GM23338 (cell line): Measurements from ENCODE around the gene PIBF1. TPM values are rescaled to one million over a fixed set of nuclear protein-coding genes. Genes with fewer than 3 reads are reported as not detected.

ENCODE experiments used
- ATAC-seq: fragments of 200-7000 bp; cut with Tn5 transposase; 3 replicates; pipeline ENCODE4 v1.9.1; 2020
- DNase-seq: peaks from one replicate; pipeline ENCODE4 v3.0.0-alpha.2; 2015; ENCODE audit warnings: low spot score
- H2AFZ ChIP-seq: fragments of 200-600 bp; sonication (generic); 2 replicates; pipeline ENCODE4 v1.8.0; 2016; ENCODE audit warnings: antibody characterized with exemption, mild to moderate bottlenecking, moderate library complexity
- H3F3A ChIP-seq: fragments of 200-600 bp; sonication (generic); replicated peaks from 2 replicates; pipeline ENCODE4 v1.8.0; 2017; ENCODE audit warnings: antibody characterized with exemption, mixed run types, low read depth
- H3K27ac ChIP-seq: fragments of 200-600 bp; sonication (generic); 2 replicates; pipeline ENCODE4 v1.6.1; 2016; ENCODE audit warnings: low read depth
- H3K27me3 ChIP-seq: fragments of 200-600 bp; sonication (generic); 2 replicates; pipeline ENCODE4 v1.8.0; 2016; ENCODE audit warnings: mild to moderate bottlenecking, mixed run types, moderate library complexity; ENCODE audit not compliant: insufficient read depth
- H3K36me3 ChIP-seq: fragments of 200-600 bp; sonication (generic); 2 replicates; pipeline ENCODE4 v1.8.0; 2016; ENCODE audit warnings: mild to moderate bottlenecking; ENCODE audit not compliant: insufficient read depth
- H3K4me1 ChIP-seq: fragments of 200-600 bp; sonication (generic); 2 replicates; pipeline ENCODE4 v1.8.0; 2016; ENCODE audit warnings: mild to moderate bottlenecking, moderate library complexity; ENCODE audit not compliant: insufficient read depth
- H3K4me2 ChIP-seq: fragments of 200-600 bp; sonication (generic); 2 replicates; pipeline ENCODE4 v1.7.1; 2017; ENCODE audit warnings: mixed run types
- H3K4me3 ChIP-seq: fragments of 200-600 bp; sonication (generic); 2 replicates; pipeline ENCODE4 v1.6.1; 2016; ENCODE audit warnings: mixed run types
- H3K79me2 ChIP-seq: fragments of 200-600 bp; sonication (generic); replicated peaks from 2 replicates; pipeline ENCODE4 v1.8.0; 2017; ENCODE audit warnings: mild to moderate bottlenecking; ENCODE audit not compliant: insufficient read depth
- H3K9me2 ChIP-seq: fragments of 200-600 bp; sonication (generic); 2 replicates; pipeline ENCODE4 v1.8.0; 2017; ENCODE audit not compliant: insufficient read depth
- H4K20me1 ChIP-seq: fragments of 200-600 bp; sonication (generic); replicated peaks from 2 replicates; pipeline ENCODE4 v1.8.0; 2017; ENCODE audit warnings: mild to moderate bottlenecking; ENCODE audit not compliant: insufficient read depth
- H3K27ac Mint-ChIP-seq: 2 replicates; pipeline ENCODE4 v1.8.0; 2020; ENCODE audit warnings: inconsistent platforms, mild to moderate bottlenecking, moderate library complexity, mixed read lengths
- H3K27me3 Mint-ChIP-seq: 3 replicates; pipeline ENCODE4 v1.8.0; 2022; ENCODE audit warnings: low read depth, mild to moderate bottlenecking, moderate library complexity, mixed read lengths, inconsistent platforms; ENCODE audit not compliant: insufficient read depth, poor library complexity
- H3K36me3 Mint-ChIP-seq: 3 replicates; pipeline ENCODE4 v1.8.0; 2021; ENCODE audit warnings: low read depth, mild to moderate bottlenecking, inconsistent platforms, moderate library complexity, mixed read lengths
- H3K4me1 Mint-ChIP-seq: 3 replicates; pipeline ENCODE4 v1.8.0; 2020; ENCODE audit warnings: mild to moderate bottlenecking, inconsistent platforms, mixed read lengths
- H3K4me3 Mint-ChIP-seq: 3 replicates; pipeline ENCODE4 v1.8.0; 2021; ENCODE audit warnings: moderate library complexity, mild to moderate bottlenecking, inconsistent platforms, mixed read lengths
- H3K9me3 Mint-ChIP-seq: 3 replicates; pipeline ENCODE4 v1.8.0; 2020; ENCODE audit warnings: moderate library complexity, mild to moderate bottlenecking, inconsistent platforms, mixed read lengths
- CREB1 ChIP-seq: fragments of 250-450 bp; sonication (Bioruptor Pico); IDR thresholded peaks from 2 replicates; pipeline ENCODE4 v1.5.0; 2020; ENCODE audit warnings: low read depth, mild to moderate bottlenecking, moderate library complexity
- CTCF ChIP-seq, 2 experiments: fragments of 200-600 bp in 1 of 2; sonication (generic) in 1 of 2; conservative IDR thresholded peaks; 2 replicates each; pipeline versions ENCODE4 v1.5.1 to v1.6.1; 2016 to 2017; ENCODE audit warnings: antibody characterized with exemption in 2 of 2, low read depth in 2 of 2, mild to moderate bottlenecking in 2 of 2, moderate library complexity in 1 of 2
- ETS1 ChIP-seq: IDR thresholded peaks from 2 replicates; pipeline ENCODE4 v1.6.1; 2016; ENCODE audit warnings: antibody characterized with exemption
- EZH2 ChIP-seq: fragments of 200-600 bp; sonication (generic); IDR thresholded peaks from one replicate; pipeline ENCODE4 v1.8.0; 2017; ENCODE audit warnings: antibody characterized with exemption, mild to moderate bottlenecking, low read depth; ENCODE audit not compliant: unreplicated experiment
- EZH2phosphoT487 ChIP-seq: fragments of 200-600 bp; sonication (generic); IDR thresholded peaks from one replicate; pipeline ENCODE4 v1.8.1; 2018; ENCODE audit warnings: antibody characterized with exemption; ENCODE audit not compliant: unreplicated experiment
- JUNB ChIP-seq: IDR thresholded peaks from one replicate; pipeline ENCODE4 v1.6.1; 2016; ENCODE audit warnings: antibody characterized with exemption; ENCODE audit not compliant: unreplicated experiment
- NANOG ChIP-seq: IDR thresholded peaks from 2 replicates; pipeline ENCODE4 v1.6.1; 2016; ENCODE audit warnings: antibody characterized with exemption, borderline replicate concordance
- POLR2AphosphoS5 ChIP-seq: IDR thresholded peaks from 2 replicates; pipeline ENCODE4 v1.6.1; 2016; ENCODE audit warnings: antibody characterized with exemption, low read depth
- REST ChIP-seq: IDR thresholded peaks from one replicate; pipeline ENCODE4 v1.6.1; 2018; ENCODE audit warnings: antibody characterized with exemption; ENCODE audit not compliant: unreplicated experiment
- STAT1 ChIP-seq: IDR thresholded peaks from one replicate; pipeline ENCODE4 v1.6.1; 2016; ENCODE audit warnings: antibody characterized with exemption; ENCODE audit not compliant: unreplicated experiment
- ZNF114 ChIP-seq: fragments of 250-450 bp; sonication (Bioruptor Pico); IDR thresholded peaks from 2 replicates; pipeline ENCODE4 v1.5.0; 2020; ENCODE audit warnings: mild to moderate bottlenecking, moderate library complexity
- ZNF331 ChIP-seq: fragments of 250-450 bp; sonication (Bioruptor Pico); IDR thresholded peaks from 2 replicates; pipeline ENCODE4 v1.5.0; 2020; ENCODE audit warnings: low read depth, mild to moderate bottlenecking, moderate library complexity
- ZNF462 ChIP-seq: fragments of 250-450 bp; sonication (Bioruptor Pico); IDR thresholded peaks from 2 replicates; pipeline ENCODE4 v1.5.0; 2020; ENCODE audit warnings: mild to moderate bottlenecking, moderate library complexity
- polyA plus RNA-seq: library from polyadenylated mRNA; unstranded; fragments of >200 nt; fragmentation: Nextera tagmentation; extraction: Ambion mirVana; gene quantifications from 2 replicates; pipeline ENCODE4 v1.2.1, GENCODE V29; 2016
- total RNA-seq: library from RNA; depleted of rRNA; stranded (reverse); fragments of >200 nt; shearing (Covaris generic); gene quantifications from 2 replicates; pipeline ENCODE4 v1.2.3, GENCODE V29; 2014

PIBF1 gene
- total and polyA plus RNA-seq, 2 experiments from 2014 or later, result 14.9 to 22.6 TPM

GRCh38 chr13:72850959-72851677 is 69.2 kb downstream of the PIBF1 start:
- Histone ChIP-seq H3K9me2 (no peaks in the 10 kb centered on the region), H4K20me1 (no peaks in the 10 kb centered on the region), H3F3A (no peaks in the 10 kb centered on the region), H2AFZ (no peak overlapping the region), H3K27me3 (no peaks in the 10 kb centered on the region), H3K27ac (no peak overlapping the region), H3K36me3 (no peaks in the 10 kb centered on the region), H3K79me2 (no peaks in the 10 kb centered on the region), H3K4me2 (no peak overlapping the region), H3K4me3 (no peak overlapping the region), H3K4me1 (no peaks in the 10 kb centered on the region)
- Mint-ChIP-seq H3K36me3 (peaks cover 6% of the 10 kb centered on the region; the same call in 2 of the 3 replicates), H3K4me3 (no peak overlapping the region), H3K4me1 (no peaks in the 10 kb centered on the region), H3K9me3 (no peaks in the 10 kb centered on the region), H3K27ac (no peak overlapping the region), H3K27me3 (no peaks in the 10 kb centered on the region)
- DNase-seq, result peak; percentile 17
- peak; percentile 87 for ATAC-seq
- TF ChIP-seq CREB1 (CRISPR knock-in tag) (no peak), CTCF (conservative IDR thresholded peaks at IDR 0.05; ENCODE audit: low read depth in 2 of 2) (no peak), ZNF462 (CRISPR knock-in tag) (no peak), JUNB (no peak), POLR2AphosphoS5 (no peak), STAT1 (no peak), ZNF114 (CRISPR knock-in tag) (no peak), EZH2 (no peak), ZNF331 (CRISPR knock-in tag) (no peak), NANOG (no peak), EZH2phosphoT487 (no peak), REST (no peak), ETS1 (no peak)
